H9 (cell line): ENCODE results near the gene COMT. TPM values are rescaled to one million over a fixed set of nuclear protein-coding genes. Genes with fewer than 3 reads are reported as not detected.

Experiments
- DNase-seq: peaks from one replicate; pipeline ENCODE4 v3.0.0-alpha.2; 2017
- H2AFZ ChIP-seq: one replicate; pipeline ENCODE4 v1.6.1; 2013; ENCODE audit warnings: mild to moderate bottlenecking, low read length, control low read depth, moderate library complexity
- H2AK5ac ChIP-seq: 2 replicates; pipeline ENCODE4 v1.6.1; 2013; ENCODE audit warnings: low read length, control low read depth, mixed read lengths; ENCODE audit not compliant: insufficient read length
- H2BK120ac ChIP-seq: one replicate; pipeline ENCODE4 v1.6.1; 2013; ENCODE audit warnings: low read depth, mild to moderate bottlenecking, low read length, control low read depth, inconsistent platforms; ENCODE audit not compliant: poor library complexity, severe bottlenecking
- H2BK12ac ChIP-seq: 2 replicates; pipeline ENCODE4 v1.6.1; 2013; ENCODE audit warnings: low read length, control low read depth, mixed read lengths, low read depth; ENCODE audit not compliant: insufficient read length
- H2BK15ac ChIP-seq: 2 replicates; pipeline ENCODE4 v1.6.1; 2013; ENCODE audit warnings: low read depth, low read length, control low read depth
- H2BK20ac ChIP-seq: one replicate; pipeline ENCODE4 v1.6.1; 2013; ENCODE audit warnings: low read depth, mild to moderate bottlenecking, low read length, control low read depth, inconsistent platforms; ENCODE audit not compliant: poor library complexity, severe bottlenecking
- H2BK5ac ChIP-seq: 2 replicates; pipeline ENCODE4 v1.6.1; 2013; ENCODE audit warnings: low read length, control low read depth, mixed read lengths; ENCODE audit not compliant: insufficient read length
- H3K14ac ChIP-seq: 2 replicates; pipeline ENCODE4 v1.6.1; 2013; ENCODE audit warnings: low read length, control low read depth; ENCODE audit not compliant: insufficient read depth
- H3K18ac ChIP-seq: 2 replicates; pipeline ENCODE4 v1.6.1; 2013; ENCODE audit warnings: low read depth, mild to moderate bottlenecking, mixed read lengths, low read length, control low read depth; ENCODE audit not compliant: insufficient read length
- H3K23ac ChIP-seq: 2 replicates; pipeline ENCODE4 v1.6.1; 2013; ENCODE audit warnings: low read length, control low read depth, mixed read lengths, low read depth; ENCODE audit not compliant: insufficient read length
- H3K23me2 ChIP-seq: 2 replicates; pipeline ENCODE4 v1.6.1; 2013; ENCODE audit warnings: low read depth, mild to moderate bottlenecking, mixed read lengths, low read length, control low read depth; ENCODE audit not compliant: insufficient read length, poor library complexity, severe bottlenecking
- H3K27ac ChIP-seq: 2 replicates; pipeline ENCODE4 v1.5.1; 2013; ENCODE audit warnings: low read length, control low read depth, mixed read lengths, low read depth; ENCODE audit not compliant: insufficient read length
- H3K27me3 ChIP-seq: 2 replicates; pipeline ENCODE4 v1.6.1; 2013; ENCODE audit warnings: low read length, control low read depth, inconsistent platforms; ENCODE audit not compliant: insufficient read depth
- H3K4ac ChIP-seq: 2 replicates; pipeline ENCODE4 v1.6.1; 2013; ENCODE audit warnings: low read depth, mild to moderate bottlenecking, control low read depth, inconsistent platforms, low read length, moderate library complexity
- H3K4me1 ChIP-seq: 2 replicates; pipeline ENCODE4 v1.6.1; 2013; ENCODE audit warnings: low read length, control low read depth, inconsistent platforms; ENCODE audit not compliant: insufficient read depth
- H3K4me2 ChIP-seq: 2 replicates; pipeline ENCODE4 v1.6.1; 2013; ENCODE audit warnings: low read length, control low read depth, mixed read lengths; ENCODE audit not compliant: insufficient read length, insufficient read depth
- H3K56ac ChIP-seq: 2 replicates; pipeline ENCODE4 v1.6.1; 2013; ENCODE audit warnings: low read depth, mild to moderate bottlenecking, mixed read lengths, low read length, control low read depth; ENCODE audit not compliant: insufficient read length
- H3K79me1 ChIP-seq: 2 replicates; pipeline ENCODE4 v1.6.1; 2013; ENCODE audit warnings: low read depth, mild to moderate bottlenecking, moderate library complexity, low read length, control low read depth, inconsistent platforms; ENCODE audit not compliant: insufficient read depth, poor library complexity, severe bottlenecking
- H3K79me2 ChIP-seq: 2 replicates; pipeline ENCODE4 v1.6.1; 2013; ENCODE audit warnings: low read length, control low read depth, inconsistent platforms; ENCODE audit not compliant: insufficient read depth
- H3K9ac ChIP-seq: 2 replicates; pipeline ENCODE4 v1.6.1; 2013; ENCODE audit warnings: low read length, control low read depth, mixed read lengths; ENCODE audit not compliant: insufficient read length; ENCODE audit errors: extremely low read depth
- H3K9me3 ChIP-seq: one replicate; pipeline ENCODE4 v1.6.1; 2013; ENCODE audit warnings: low read depth, low read length, inconsistent platforms; ENCODE audit not compliant: control insufficient read depth
- H3T11ph ChIP-seq: one replicate; pipeline ENCODE4 v1.6.1; 2013; ENCODE audit warnings: mild to moderate bottlenecking, low read length, control low read depth, inconsistent platforms
- H4K20me1 ChIP-seq: one replicate; pipeline ENCODE4 v1.6.1; 2013; ENCODE audit not compliant: control insufficient read depth, insufficient read length, insufficient read depth
- H4K5ac ChIP-seq: 2 replicates; pipeline ENCODE4 v1.6.1; 2013; ENCODE audit warnings: low read depth, mild to moderate bottlenecking, mixed read lengths, low read length, control low read depth; ENCODE audit not compliant: insufficient read length
- H4K8ac ChIP-seq: replicated peaks from 2 replicates; pipeline ENCODE4 v1.6.1; 2013; ENCODE audit warnings: low read length, control low read depth, mixed read lengths, low read depth; ENCODE audit not compliant: insufficient read length
- H4K91ac ChIP-seq: 2 replicates; pipeline ENCODE4 v1.6.1; 2013; ENCODE audit warnings: low read depth, mild to moderate bottlenecking, moderate library complexity, mixed read lengths, low read length, control low read depth; ENCODE audit not compliant: insufficient read length
- H3K27ac Mint-ChIP-seq, 3 experiments: 2 replicates in 2 of 3; 3 replicates in 1 of 3; pipeline ENCODE4 v1.8.0; 2020 to 2021; ENCODE audit warnings: mixed read lengths in 3 of 3, mild to moderate bottlenecking in 1 of 3, moderate library complexity in 1 of 3
- H3K27me3 Mint-ChIP-seq: 2 replicates; pipeline ENCODE4 v1.8.0; 2021; ENCODE audit warnings: low read depth, mild to moderate bottlenecking, moderate library complexity, mixed read lengths
- H3K36me3 Mint-ChIP-seq, 3 experiments: 2 replicates in 2 of 3; 3 replicates in 1 of 3; pipeline ENCODE4 v1.8.0; 2020 to 2021; ENCODE audit warnings: low read depth in 3 of 3, mixed read lengths in 3 of 3; ENCODE audit not compliant: insufficient read depth in 1 of 3
- H3K4me1 Mint-ChIP-seq, 2 experiments: 2 replicates each; pipeline ENCODE4 v1.8.0; 2020; ENCODE audit warnings: mixed read lengths in 2 of 2
- H3K4me3 Mint-ChIP-seq, 2 experiments: 2 replicates in 1 of 2; 3 replicates in 1 of 2; pipeline ENCODE4 v1.8.0; 2020 to 2021; ENCODE audit warnings: mild to moderate bottlenecking in 2 of 2, mixed read lengths in 2 of 2, moderate library complexity in 1 of 2
- H3K9me3 Mint-ChIP-seq, 2 experiments: 2 replicates in 1 of 2; 3 replicates in 1 of 2; pipeline ENCODE4 v1.8.0; 2020; ENCODE audit warnings: mild to moderate bottlenecking in 2 of 2, mixed read lengths in 2 of 2, moderate library complexity in 1 of 2
- WGBS: extraction: QIAGEN DNeasy Blood & Tissue Kit; methylation state at CpG from one replicate; pipeline ENCODE4 v1.1.7; 2013; ENCODE audit warnings: missing lambda C conversion rate, low lambda C conversion rate, mixed read lengths; ENCODE audit not compliant: insufficient read length; ENCODE audit errors: extremely low coverage; 5-methylcytosine and 5-hydroxymethylcytosine counted together
- total RNA-seq: library from RNA; stranded (reverse); gene quantifications from 2 replicates; pipeline ENCODE4 v1.2.1, GENCODE V29; 2021
- TF ChIP-seq, protein P1 (sequence below): fragments of 200-600 bp; sonication (generic); conservative IDR thresholded peaks from 3 replicates; pipeline ENCODE4 v1.8.0; 2021; ENCODE audit warnings: antibody characterized with exemption, mild to moderate bottlenecking

The COMT gene
- total RNA-seq, 1 experiment from 2014 or later, result 42.2 TPM

GRCh38 chr22:19980766-19981165, 39.2 kb downstream of the COMT start:
- Histone ChIP-seq H3K79me1 (peaks cover 4% of the 10 kb centered on the region), H3K23me2 (no peaks in the 10 kb centered on the region), H3K9me3 (no peaks in the 10 kb centered on the region), H4K91ac (no peak overlapping the region), H3K27ac (no peak overlapping the region), H2BK120ac (no peak overlapping the region), H4K20me1 (peaks cover 2% of the 10 kb centered on the region), H4K5ac (no peak overlapping the region), H2AK5ac (no peak overlapping the region), H2BK15ac (no peak overlapping the region), H2BK12ac (no peak overlapping the region), H3K18ac (no peak overlapping the region), H3K4ac (no peak overlapping the region), H3K4me2 (no peak overlapping the region), H3K9ac (no peak overlapping the region), H3K56ac (no peak overlapping the region), H3K79me2 (no peaks in the 10 kb centered on the region), H3T11ph (no peak overlapping the region), H2AFZ (no peak overlapping the region), H3K27me3 (no peaks in the 10 kb centered on the region), H3K23ac (no peak overlapping the region), H3K4me1 (no peaks in the 10 kb centered on the region), H2BK20ac (no peak overlapping the region), H2BK5ac (no peak overlapping the region), H4K8ac (no peak overlapping the region), H3K14ac (no peak overlapping the region)
- TF ChIP-seq, protein P1, sequence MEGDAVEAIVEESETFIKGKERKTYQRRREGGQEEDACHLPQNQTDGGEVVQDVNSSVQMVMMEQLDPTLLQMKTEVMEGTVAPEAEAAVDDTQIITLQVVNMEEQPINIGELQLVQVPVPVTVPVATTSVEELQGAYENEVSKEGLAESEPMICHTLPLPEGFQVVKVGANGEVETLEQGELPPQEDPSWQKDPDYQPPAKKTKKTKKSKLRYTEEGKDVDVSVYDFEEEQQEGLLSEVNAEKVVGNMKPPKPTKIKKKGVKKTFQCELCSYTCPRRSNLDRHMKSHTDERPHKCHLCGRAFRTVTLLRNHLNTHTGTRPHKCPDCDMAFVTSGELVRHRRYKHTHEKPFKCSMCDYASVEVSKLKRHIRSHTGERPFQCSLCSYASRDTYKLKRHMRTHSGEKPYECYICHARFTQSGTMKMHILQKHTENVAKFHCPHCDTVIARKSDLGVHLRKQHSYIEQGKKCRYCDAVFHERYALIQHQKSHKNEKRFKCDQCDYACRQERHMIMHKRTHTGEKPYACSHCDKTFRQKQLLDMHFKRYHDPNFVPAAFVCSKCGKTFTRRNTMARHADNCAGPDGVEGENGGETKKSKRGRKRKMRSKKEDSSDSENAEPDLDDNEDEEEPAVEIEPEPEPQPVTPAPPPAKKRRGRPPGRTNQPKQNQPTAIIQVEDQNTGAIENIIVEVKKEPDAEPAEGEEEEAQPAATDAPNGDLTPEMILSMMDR, result no peak
- DNase-seq, result no peak
- Mint-ChIP-seq H3K4me1 (peaks cover 3 to 11% of the 10 kb centered on the region in 2 experiments; a peak in 3 of 4 replicates), H3K27me3 (no peaks in the 10 kb centered on the region), H3K27ac (no peak overlapping the region; a peak in 1 of 7 replicates), H3K9me3 (no peaks in the 10 kb centered on the region), H3K36me3 (peaks cover 7 to 31% (median 21%) of the 10 kb centered on the region in 3 experiments; a peak in 6 of 7 replicates), H3K4me3 (no peak overlapping the region)
- WGBS, result no CpG with 5 or more reads among the region's 7 CpGs
